CD4-positive, alpha-beta T cell treated with Interleukin-2 at 100 ng/mL for 4 hours (primary cell): Measurements from ENCODE around the gene SUPV3L1.
"Not testable (repeated sequence)": the region's sequence is repeated elsewhere in the genome, so short reads cannot be mapped to it uniquely, and the experiment has no call there.

Experiments used
- DNase-seq: peaks from one replicate; pipeline ENCODE4 v3.0.0-alpha.2; 2020; ENCODE audit warnings: low spot score

The SUPV3L1 gene

GRCh38 chr10:69230128-69230527, 50.1 kb downstream of the SUPV3L1 start:
- DNase-seq: no peak

DNA sequence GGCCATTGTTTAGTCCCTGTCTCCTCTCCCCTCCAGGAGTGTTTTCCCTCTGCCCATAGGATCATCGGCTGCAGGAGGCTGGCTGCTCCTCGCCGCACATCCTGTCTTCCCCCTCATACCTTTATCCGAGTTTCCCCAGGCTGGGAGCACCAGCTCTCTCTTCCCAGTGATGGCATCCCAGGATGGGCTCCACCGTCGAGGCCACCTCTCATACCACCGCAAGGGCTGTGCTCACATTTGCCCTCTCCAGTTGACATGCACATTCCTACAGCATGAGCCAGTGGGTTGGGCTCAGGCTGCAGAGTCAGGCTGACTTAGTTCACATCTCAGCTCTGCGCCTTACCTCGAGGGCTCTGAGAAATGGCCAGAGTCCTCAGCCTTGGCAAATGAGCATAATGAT, 52.2 kb downstream of the SUPV3L1 start:
- DNase-seq: no peak

DNA sequence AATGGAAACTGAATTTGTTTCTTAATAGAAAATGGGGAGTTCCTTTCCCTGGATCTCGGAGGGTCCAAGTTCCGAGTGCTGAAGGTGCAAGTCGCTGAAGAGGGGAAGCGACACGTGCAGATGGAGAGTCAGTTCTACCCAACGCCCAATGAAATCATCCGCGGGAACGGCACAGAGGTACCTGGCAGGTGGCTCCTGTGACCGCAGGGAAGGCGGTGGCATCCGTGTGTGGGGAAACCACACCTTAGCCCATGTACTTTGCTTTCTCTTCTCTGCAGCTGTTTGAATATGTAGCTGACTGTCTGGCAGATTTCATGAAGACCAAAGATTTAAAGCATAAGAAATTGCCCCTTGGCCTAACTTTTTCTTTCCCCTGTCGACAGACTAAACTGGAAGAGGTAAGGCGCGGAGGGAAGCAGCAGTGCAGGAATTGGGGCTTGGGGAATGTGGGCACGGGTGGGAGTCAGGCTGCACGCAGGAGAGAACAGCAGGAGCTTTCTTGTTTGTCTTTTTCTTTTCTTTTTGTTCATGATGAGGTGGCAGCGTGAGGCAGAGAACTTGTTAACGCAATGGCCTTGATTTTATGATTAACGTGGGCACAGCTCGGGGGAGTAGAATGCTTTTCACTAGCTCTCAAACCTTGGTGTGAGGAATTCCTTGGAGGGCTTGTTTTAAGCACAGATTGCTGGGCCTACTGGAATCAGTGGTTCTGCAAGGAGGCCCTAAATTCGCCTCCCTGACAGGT, 52.9 kb downstream of the SUPV3L1 start:
- peak; percentile 64 for DNase-seq

DNA sequence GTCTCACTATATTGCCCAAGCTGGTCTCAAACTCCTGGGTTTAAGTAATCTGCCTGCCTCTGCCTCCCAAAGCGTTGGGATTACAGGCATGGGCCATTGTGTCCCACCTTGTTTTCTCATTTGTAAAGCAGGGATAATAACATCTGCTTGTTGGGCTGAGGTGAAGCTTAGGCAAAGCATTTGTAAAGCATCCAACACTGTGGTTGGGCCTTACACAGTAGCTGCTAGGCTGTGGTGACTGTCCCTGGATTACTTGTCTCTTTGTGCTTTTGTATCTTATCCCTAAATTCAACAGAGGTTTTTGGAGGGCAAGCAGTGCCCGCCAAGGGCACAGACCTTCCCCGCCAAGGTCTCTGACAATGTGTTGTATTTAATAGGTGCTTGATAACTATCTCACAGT, 54.4 kb downstream of the SUPV3L1 start:
- DNase-seq: no peak

- DNase-seq: peak; percentile 89
Observed at GRCh38 chr10:69237528-69238159, 57.6 kb downstream of the SUPV3L1 start.

DNA sequence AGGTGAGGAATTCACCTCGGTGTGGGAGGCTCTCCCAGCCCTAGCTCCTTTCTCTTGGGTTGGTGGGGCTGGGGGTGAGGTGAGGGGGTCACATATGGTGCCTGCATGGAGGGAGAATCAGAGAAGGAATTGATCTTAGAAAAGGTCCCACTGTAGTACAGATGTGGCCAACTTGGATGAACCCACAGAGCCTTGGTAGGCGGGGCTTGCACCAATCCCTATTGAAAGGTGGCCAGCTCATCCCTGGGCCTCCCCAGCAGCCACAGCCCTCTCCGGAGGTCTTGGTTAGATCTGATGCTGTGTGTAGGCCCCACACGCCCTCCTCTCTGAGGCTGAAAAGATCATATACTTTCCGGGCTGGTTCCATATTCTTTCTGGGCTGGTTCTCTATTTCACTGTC, 59.1 kb downstream of the SUPV3L1 start:
- DNase-seq: no peak

DNA sequence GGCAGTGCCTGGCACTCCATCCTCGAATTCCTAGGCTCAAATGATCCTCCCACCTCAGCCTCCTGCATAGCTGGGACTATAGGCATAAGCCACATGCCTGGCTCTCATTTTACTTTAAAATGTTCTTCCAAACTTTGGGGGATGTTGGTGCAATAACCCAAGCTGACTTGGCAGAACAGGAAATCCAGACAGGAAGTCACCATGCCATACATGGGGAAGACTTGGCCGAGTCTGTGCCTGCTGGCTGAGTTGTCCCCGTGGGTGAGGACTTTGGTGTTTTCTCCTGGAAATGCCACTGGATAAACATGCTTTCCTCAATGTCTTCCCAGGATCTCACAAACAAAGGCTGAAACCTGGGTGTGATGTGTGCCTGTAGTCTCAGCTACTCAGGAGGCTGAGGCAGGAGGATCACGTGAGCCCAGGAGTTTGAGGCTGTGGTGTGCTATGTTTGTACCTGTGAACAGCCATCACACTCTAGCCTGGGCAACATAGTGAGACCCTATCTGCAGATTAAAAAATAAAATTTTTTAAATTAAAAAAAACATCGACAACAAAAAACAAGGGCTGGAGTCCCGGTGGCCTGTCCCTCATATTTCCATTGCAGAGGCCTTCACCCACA, 59.9 kb downstream of the SUPV3L1 start:
- no peak for DNase-seq

DNA sequence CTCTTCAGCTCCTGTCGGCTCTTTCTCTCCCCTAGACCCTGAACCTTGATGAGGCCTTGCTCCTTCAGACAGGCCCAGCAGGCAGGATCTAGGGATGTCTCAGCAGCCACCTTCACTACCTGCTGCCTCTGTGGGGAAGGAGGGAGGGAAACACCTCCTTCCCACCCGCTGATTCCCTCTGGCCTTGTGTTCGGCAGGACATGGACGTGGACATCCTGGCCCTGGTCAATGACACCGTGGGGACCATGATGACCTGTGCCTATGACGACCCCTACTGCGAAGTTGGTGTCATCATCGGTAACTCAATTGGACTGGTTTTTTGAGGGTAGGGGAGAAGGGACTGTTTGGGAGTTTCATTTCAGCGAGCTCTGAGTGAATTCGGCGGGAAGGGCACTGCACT, 60.4 kb downstream of the SUPV3L1 start:
- no peak for DNase-seq

DNA sequence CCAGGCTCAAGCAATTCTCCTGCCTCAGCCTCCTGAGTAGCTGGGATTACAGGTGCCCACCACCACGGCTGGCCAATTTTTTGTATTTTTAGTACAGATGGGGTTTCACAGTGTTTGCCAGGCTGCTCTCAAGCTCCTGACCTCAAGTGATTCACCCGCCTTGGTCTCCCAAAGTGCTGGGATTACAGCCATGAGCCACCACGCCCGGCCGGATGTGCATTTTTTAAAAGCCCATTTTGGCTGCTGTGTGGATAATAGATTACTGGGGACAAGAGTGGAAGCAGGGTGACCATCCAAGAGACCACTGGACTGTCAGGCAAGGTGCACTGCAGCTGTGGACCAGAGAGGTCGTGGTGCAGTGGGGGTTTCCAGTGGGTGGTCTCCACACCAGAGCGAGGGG, 61.5 kb downstream of the SUPV3L1 start:
- no peak for DNase-seq

- DNase-seq: no peak
Observed at GRCh38 chr10:69242040-69242851, 62.2 kb downstream of the SUPV3L1 start.

DNA sequence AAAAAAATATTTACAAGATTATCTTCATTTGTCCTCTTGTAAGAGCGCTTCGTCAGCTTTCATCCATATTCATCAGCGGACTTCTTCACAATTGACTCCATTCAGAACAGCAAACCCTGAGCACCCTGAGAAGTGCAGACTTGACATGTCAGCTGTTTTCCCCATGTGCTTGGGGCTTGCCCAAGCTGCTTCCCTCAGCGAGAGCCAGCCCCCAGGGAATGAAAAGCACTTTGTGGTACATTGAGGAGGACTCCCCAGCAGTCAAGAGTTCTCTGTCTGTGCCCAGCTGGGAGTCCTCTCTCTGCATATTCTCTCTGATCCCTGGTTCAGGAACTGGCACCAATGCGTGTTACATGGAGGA, 62.8 kb downstream of the SUPV3L1 start:
- DNase-seq: no peak

- no peak for DNase-seq
Observed at GRCh38 chr10:69243817-69244216, 63.8 kb downstream of the SUPV3L1 start.

- DNase-seq: no peak
Observed at GRCh38 chr10:69246036-69246435, 66.0 kb downstream of the SUPV3L1 start.

DNA sequence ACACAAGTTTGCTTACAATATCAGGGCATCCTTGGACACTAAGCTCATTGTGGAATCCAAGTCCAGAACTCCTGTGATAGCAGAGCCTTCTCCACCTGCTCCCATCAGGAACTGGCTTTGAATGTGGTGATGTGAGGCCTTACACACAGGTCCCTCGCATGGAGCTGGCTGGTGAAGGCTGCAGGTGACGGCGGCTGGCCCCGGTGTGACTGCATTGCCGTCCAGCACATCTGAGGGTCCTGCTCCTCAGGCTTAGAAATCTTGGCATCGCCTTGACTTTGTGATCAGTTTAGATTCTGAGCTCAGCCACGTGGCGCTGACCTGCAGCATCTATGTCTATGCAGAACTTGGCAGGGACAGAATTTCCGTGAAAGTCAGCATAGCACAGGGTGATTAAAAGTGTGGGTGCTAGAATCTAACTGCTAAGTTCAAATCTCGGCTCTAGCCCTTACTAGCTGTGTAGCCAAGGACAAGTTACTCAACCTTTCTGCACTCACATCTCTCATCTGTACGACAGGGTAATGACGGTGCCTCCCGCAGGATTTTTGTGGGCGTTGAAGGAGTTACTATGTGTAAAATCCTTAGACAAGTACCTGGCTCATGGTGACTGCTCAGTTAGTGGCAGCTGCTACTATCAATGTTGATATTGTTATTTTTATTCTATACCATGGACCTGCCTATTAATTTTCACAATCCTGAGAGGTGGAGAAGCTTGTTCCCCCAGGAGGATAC, 66.7 kb downstream of the SUPV3L1 start:
- no peak for DNase-seq

GRCh38 chr10:69247313-69247710, 67.3 kb downstream of the SUPV3L1 start:
- DNase-seq: no peak

- no peak for DNase-seq
Observed at GRCh38 chr10:69248117-69248730, 68.2 kb downstream of the SUPV3L1 start.

GRCh38 chr10:69250041-69250440, 70.0 kb downstream of the SUPV3L1 start:
- no peak for DNase-seq

- DNase-seq: not testable (repeated sequence)
Observed at GRCh38 chr10:69251417-69251816, 71.4 kb downstream of the SUPV3L1 start.

- DNase-seq: no peak
Observed at GRCh38 chr10:69253171-69253570, 73.1 kb downstream of the SUPV3L1 start.

DNA sequence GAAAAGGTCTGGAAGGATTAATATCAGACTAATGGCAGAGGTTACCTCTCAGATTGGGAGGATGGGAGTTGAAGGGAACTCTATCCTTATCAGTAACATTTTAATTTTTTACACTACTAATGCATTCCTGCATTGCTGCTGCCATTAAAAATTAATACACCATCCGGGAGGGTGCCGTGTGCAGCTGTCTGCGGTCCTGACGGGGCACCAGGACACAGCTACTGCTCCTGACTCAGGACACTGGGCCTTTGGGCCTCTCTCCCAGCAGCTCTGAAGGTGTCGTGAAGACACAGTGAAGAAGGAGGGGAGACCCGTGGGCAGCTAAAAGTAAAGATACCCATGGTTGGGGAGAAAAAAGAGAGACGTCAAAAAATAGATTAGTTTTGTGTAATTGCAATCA, 74.8 kb downstream of the SUPV3L1 start:
- no peak for DNase-seq
